Measurements from ENCODE around the gene KRT35. TPM values are rescaled to one million over a fixed set of nuclear protein-coding genes. Genes with fewer than 3 reads are reported as not detected.

The KRT35 gene
- total RNA-seq, 1 donor from 2014 or later: not detected

Other genes with a start within 250 kb of the KRT35 start
- not detected in 2 replicates for gene KRTAP9-3, start 248.7 kb downstream of the KRT35 start, total RNA-seq
- gene KRTAP9-8, start 243.2 kb downstream of the KRT35 start, total RNA-seq: not detected in 2 replicates
- gene KRTAP9-4, start 231.5 kb downstream of the KRT35 start, total RNA-seq: not detected in 2 replicates
- gene KRTAP9-9, start 225.8 kb downstream of the KRT35 start, total RNA-seq: not detected in 2 replicates
- not detected in 2 replicates for gene KRTAP9-6, start 215.8 kb downstream of the KRT35 start, total RNA-seq
- gene KRTAP9-7, start 205.5 kb downstream of the KRT35 start, total RNA-seq: not detected in 2 replicates
- not detected in 2 replicates for gene KRTAP29-1, start 178.3 kb downstream of the KRT35 start, total RNA-seq
- gene KRTAP16-1, start 171.8 kb downstream of the KRT35 start, total RNA-seq: not detected in 2 replicates
- gene KRTAP17-1, start 165.4 kb downstream of the KRT35 start, total RNA-seq: not detected in 2 replicates
- gene KRT33A, start 130.3 kb downstream of the KRT35 start, total RNA-seq: not detected in 2 replicates
- not detected in 2 replicates for gene KRT33B, start 111.3 kb downstream of the KRT35 start, total RNA-seq
- gene KRT34, start 98.8 kb downstream of the KRT35 start, total RNA-seq: under 0.01 TPM in 1 of 2 replicates, not detected in the other
- gene KRT31, start 83.5 kb downstream of the KRT35 start, total RNA-seq: not detected in 2 replicates
- gene KRT37, start 56.6 kb downstream of the KRT35 start, total RNA-seq: not detected in 2 replicates
- not detected in 2 replicates for gene KRT38, start 40.2 kb downstream of the KRT35 start, total RNA-seq
- not detected in 2 replicates for gene KRT32, start 13.8 kb downstream of the KRT35 start, total RNA-seq
- gene KRT36, start 8.8 kb upstream of the KRT35 start, total RNA-seq: 0.38 TPM in 1 of 2 replicates, not detected in the other
- not detected in 2 replicates for gene KRT13, start 24.5 kb upstream of the KRT35 start, total RNA-seq
- gene KRT15, start 37.7 kb upstream of the KRT35 start, total RNA-seq: 0.13 and 1.2 TPM in 2 replicates
- 4.2 and 11.3 TPM in 2 replicates for gene KRT19, start 47.2 kb upstream of the KRT35 start, total RNA-seq
- not detected in 2 replicates for gene KRT9, start 90.9 kb upstream of the KRT35 start, total RNA-seq
- gene KRT14, start 105.7 kb upstream of the KRT35 start, total RNA-seq: not detected in 2 replicates
- not detected in 2 replicates for gene KRT16, start 131.6 kb upstream of the KRT35 start, total RNA-seq
- 0.25 and 0.39 TPM in 2 replicates for gene KRT17, start 143.4 kb upstream of the KRT35 start, total RNA-seq
- gene EIF1, start 207.7 kb upstream of the KRT35 start, total RNA-seq: 43.6 and 66.6 TPM in 2 replicates
- not detected in 2 replicates for gene GAST, start 231.2 kb upstream of the KRT35 start, total RNA-seq

Measured in dermis microvascular lymphatic vessel endothelial cell (primary cell).